Stimulated activated CD8-positive, alpha-beta memory T cell treated with anti-CD3 and anti-CD28 coated beads, Interleukin-7, amount 100 ng/mL, for 48 hours (primary cell): ENCODE results near the gene ABCC1.

Experiments used
- DNase-seq, 2 donors: peaks; one replicate each; pipeline ENCODE4 v3.0.0-alpha.2; 2020; ENCODE audit warnings: low read depth in 1 of 2; ENCODE audit errors: extremely low read depth in 1 of 2

ABCC1 gene

GRCh38 chr16:16038950-16039349 is 89.5 kb downstream of the ABCC1 start:
- DNase-seq, result no peak

GRCh38 chr16:16041196-16041892 is 91.9 kb downstream of the ABCC1 start:
- DNase-seq, result no peak

- DNase-seq, result no peak
Measured at GRCh38 chr16:16042076-16042475, 92.7 kb downstream of the ABCC1 start.

GRCh38 chr16:16045296-16045695 is 95.9 kb downstream of the ABCC1 start:
- no peak for DNase-seq

- DNase-seq, result no peak
Measured at GRCh38 chr16:16045879-16046278, 96.5 kb downstream of the ABCC1 start.

- no peak for DNase-seq
Measured at GRCh38 chr16:16047761-16048160, 98.3 kb downstream of the ABCC1 start.

GRCh38 chr16:16048904-16049582 is 99.6 kb downstream of the ABCC1 start:
- DNase-seq, result no peak

- DNase-seq, result no peak
Measured at GRCh38 chr16:16050106-16050505, 100.7 kb downstream of the ABCC1 start.

GRCh38 chr16:16051132-16051531 is 101.7 kb downstream of the ABCC1 start:
- no peak for DNase-seq

GRCh38 chr16:16052916-16053315 is 103.5 kb downstream of the ABCC1 start:
- DNase-seq, result no peak

- DNase-seq, result no peak
Measured at GRCh38 chr16:16057102-16057501, 107.7 kb downstream of the ABCC1 start.

GRCh38 chr16:16059160-16059559 is 109.7 kb downstream of the ABCC1 start:
- no peak for DNase-seq

- no peak for DNase-seq
Measured at GRCh38 chr16:16059895-16060590, 110.6 kb downstream of the ABCC1 start.

GRCh38 chr16:16062023-16062937 is 112.9 kb downstream of the ABCC1 start:
- no peak for DNase-seq

- no peak for DNase-seq
Measured at GRCh38 chr16:16063683-16064082, 114.3 kb downstream of the ABCC1 start.

GRCh38 chr16:16064874-16065384 is 115.5 kb downstream of the ABCC1 start:
- no peak for DNase-seq

- DNase-seq, result no peak
Measured at GRCh38 chr16:16067127-16067526, 117.7 kb downstream of the ABCC1 start.

- DNase-seq, result no peak
Measured at GRCh38 chr16:16071631-16072244, 122.3 kb downstream of the ABCC1 start.

GRCh38 chr16:16073001-16073545 is 123.7 kb downstream of the ABCC1 start:
- no peak for DNase-seq
